UCSD-AML1 (cell line): ENCODE data around the gene ZSWIM3.
"Not testable (repeated sequence)": the region's sequence is repeated elsewhere in the genome, so short reads cannot be mapped to it uniquely, and the experiment has no call there.

Source experiments
- DNase-seq: peaks from one replicate; lab custom pipeline; 2025; ENCODE audit not compliant: unreplicated experiment; lab: John Stamatoyannopoulos, UW

The ZSWIM3 gene

DNA sequence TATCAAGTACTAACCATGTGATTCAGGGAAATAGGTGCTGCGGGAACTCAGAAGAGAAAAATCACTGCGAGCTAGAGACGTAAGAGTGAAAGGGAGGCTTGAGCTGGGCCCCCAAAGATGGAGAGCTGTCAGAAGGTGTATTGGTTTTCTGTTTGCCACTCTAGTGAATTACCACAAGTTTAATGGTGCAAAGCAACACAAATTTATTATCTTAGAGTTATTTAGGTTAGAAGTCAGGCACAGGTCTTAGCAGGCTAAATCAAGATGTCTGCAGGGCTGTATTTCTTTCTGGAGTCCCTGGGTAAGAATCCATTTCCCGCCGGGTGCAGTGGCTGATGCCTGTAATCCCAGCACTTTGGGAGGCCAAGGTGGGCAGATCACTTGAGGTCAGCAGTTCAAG lies 2.5 kb downstream of the ZSWIM3 start:
- DNase-seq, result no peak

DNA sequence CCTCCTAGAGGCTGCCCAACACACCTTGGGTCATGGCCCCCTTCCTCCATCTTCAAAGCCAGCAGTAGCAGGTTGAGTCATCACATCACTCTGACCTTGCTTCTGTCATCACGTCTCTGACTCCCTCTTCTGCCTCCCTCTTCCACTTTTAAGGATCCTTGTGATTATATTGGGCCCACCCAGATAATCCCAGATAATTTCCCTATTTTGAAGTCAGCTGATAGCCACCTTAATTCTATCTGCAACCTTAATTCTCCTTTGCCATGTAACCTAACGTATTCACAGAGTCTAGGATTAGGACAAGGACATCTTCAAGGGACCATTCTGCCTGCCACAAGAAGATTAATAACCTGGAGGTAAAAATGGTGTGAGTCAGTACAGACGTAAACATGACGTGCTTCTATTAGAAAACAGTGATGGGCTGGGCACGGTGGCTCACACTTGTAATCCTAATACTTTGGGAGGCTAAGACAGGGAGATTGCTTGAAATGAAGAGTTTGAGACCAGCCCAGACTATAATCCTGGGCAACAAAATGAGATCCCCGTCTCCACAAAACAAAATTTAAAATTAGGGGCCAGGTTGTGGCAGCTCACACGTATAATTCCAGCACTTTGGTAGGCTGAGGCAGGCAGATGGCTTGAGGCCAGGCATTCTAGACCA lies 3.3 kb downstream of the ZSWIM3 start:
- DNase-seq, result no peak

DNA sequence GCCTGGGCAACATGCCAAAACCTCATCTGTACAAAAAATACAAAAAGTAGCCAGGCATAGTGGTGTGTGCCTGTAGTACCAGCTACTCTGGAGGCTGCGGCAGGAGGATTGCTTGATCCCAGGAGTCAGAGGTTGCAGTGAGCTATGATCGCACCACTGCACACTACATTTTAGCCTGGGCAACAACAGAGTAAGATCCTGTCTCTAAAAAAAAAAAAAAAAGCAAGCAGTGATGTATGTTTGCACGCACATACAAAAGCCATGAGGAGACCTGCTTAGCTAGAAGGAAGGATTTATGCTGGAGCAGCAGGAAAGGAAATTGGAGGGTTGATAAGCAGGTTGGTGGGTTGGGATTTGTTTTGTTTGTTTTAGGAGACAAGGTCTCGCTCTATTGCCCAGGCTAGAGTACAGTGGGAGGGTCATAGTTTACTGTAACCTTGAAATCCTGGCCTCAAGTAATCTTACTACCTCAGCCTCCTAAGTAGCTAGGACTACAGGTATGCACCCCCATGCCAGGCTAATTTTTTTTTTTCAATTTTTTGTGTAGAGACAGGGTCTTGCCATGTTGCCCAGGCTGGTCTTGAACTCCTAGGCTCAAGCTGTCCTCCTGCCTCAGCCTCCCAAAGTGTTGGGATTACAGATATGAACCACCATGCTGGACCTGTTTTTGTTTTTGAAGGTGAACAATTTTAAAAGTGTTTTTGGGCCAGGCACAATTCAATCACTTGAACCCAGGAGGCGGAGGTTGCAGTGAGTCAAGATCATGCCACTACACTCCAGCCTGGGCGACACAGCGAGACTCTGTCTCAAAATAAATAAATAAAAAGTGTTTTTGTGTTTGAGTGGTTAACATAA lies 4.0 kb downstream of the ZSWIM3 start:
- no peak for DNase-seq

DNA sequence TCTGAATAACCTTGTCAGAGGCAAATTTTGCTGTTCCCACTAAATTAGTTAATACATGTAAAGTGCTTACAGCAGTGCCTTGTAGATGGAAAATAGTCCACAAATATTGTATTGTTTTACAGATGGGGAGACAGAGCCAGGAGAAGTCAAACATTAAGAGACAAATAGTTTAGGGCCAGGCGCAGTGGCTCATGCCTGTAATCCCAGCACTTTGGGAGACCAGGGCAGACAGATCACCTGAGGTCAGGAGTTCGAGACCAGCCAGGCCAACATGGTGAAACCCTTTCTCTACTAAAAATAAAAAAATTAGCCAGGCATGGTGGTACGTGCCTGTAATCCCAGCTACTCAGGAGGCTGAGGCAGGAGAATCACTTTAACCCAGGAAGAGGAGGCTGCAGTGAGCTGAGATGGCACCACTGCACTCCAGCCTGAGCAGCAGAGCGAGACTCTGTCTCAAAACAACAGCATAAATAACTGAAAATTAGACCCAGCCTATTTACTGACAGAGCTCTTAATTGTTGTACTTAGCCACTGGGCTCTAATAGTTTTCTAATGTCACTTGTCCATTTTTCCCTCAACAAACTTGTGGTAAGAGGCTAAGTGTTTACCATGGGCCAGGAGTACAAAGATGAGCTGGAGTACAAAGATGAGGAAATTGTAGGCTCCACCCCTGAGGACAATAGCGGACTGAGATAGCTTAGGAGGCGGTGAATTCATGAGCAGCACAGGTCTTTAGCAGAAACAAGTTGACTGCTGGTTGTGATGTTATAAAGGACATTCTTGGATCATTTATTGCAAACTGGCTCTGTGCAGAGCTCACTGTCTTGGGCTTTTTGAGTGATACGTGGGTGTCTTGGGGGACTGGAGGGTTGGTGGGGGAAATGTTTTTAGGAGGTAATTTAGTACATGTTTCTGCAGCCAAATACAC lies 6.4 kb downstream of the ZSWIM3 start:
- no peak for DNase-seq

DNA sequence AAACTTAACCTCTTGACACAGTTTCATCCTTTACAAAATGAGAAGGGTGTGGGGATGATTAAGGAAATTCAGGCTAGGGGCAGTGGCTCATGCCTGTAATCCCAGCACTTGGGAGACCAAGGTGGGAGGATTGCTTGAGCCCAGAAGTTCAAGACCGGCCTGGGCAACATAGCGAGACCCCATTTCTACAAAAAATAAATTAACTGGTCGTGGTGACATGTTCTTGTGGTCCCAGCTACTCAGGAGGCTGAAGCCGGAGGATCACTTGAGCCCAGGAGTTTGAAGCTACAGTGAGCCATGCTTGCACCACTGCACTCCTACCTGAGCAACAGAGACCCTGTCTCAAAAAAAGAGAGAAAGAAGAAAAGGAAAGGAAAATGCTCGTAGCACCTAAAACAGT lies 9.0 kb downstream of the ZSWIM3 start:
- no peak for DNase-seq

DNA sequence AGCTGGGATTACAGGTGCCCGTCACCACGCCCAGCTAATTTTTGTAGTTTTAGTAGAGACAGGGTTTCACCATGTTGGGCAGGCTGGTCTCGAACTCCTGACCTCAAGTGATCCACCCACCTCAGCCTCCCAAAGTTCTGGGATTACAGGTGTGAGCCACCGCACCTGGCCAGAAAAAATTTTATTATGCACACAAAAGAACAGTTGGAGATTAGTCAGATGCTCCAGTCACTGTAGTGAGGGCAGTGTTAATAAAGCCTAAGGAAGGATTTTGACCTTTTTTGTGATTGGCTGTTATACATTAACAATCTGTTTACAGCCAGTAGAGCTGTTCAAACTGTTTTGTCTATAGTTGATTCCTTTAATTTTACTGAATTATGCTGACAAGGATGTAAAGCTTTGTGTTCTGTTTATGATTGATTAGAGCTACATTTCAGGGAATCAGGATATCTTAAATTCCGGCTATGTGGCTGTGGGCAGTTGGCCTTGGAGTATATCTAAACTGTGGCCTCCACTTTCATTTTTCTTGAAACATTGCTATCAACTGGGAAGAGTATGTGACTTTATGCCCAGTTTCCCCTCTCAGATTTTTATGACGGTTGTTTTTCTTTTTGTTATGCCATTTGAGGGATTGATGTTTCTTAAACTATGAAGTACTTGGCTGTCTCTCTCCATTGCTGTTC lies 9.9 kb downstream of the ZSWIM3 start:
- DNase-seq, result no peak

DNA sequence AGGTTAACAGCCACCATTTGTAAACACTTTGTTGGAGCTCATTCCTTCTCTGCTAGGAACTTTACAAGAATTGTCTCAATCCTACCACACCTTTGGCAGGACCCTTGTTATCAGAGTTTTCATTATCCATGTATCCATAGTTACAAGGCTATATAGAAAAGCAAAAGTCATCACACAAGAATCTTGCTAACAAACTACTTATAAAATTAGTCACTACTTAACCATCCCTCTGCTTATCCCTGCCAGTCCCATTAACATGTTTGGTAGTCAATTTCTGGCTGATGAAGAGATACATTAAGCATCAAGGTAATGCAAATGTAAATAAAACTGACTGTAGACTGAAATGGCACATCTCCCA lies 10.4 kb downstream of the ZSWIM3 start:
- DNase-seq, result no peak

DNA sequence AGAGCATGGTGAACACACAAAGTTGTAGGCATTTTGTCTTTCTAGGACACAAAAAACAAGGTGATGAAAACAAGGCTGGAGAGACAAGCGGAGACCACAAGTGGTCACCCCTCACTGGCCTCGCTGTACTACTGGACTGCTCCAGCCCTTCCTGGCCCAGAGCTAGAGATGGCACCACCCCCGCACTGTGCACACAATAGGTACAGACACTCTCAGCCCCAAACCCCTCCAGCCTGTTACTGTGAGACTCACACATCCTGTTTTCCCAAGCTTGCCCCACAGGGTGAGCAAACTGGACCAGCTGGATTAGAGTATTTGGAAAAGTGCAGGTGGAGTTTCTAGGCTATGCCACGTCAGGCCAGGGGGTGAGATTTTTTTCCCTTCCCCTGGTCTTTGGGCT lies 15.2 kb downstream of the ZSWIM3 start:
- no peak for DNase-seq

DNA sequence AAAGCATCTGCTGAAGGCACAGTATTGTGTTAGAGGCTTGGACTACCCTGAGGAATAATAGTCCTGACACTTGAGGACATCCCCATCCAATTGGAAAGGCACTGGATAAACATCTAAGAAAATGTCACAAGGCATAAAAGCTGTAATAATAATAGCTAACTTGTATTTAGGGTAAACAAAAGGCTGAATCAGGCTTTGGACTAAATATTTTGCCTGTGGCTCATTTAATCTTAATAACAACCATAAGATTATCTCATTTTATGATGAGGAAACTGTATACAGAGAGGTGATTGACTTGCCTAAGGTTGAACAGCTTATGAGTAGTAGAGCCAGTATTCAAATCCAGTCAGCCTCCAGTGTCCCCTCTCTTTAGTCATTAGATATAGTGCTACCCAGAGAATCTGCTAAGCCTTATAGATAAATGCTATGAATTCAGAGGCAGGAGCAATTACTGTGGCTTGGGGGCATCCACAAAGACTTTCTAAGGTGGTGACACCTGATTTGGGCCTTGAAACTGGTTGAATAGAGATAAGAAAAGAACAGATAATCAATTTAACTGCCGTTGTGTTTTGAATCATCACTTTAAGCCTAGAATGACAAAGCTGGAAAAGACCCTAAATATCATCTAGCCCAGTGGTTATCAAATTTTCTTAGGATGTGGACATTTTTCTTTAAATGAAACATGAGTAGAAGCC lies 16.1 kb downstream of the ZSWIM3 start:
- no peak for DNase-seq

DNA sequence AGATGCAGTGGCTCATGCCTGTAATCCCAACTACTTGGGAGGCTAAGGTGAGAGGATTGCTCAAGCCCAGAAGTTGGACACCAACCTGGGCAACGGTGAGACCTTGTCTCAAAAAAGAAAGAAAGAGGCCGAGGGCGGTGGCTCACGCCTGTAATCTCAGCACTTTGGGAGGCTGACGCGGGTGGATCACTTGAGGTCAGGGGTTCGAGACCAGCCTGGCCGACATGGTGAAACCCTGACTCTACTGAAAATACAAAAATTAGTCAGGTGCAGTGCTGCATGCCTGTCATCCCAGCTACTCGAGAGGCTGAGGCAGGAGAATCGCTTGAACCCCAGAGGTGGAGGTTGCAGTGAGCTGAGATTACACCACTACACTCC lies 16.7 kb downstream of the ZSWIM3 start:
- not testable (repeated sequence) for DNase-seq

DNA sequence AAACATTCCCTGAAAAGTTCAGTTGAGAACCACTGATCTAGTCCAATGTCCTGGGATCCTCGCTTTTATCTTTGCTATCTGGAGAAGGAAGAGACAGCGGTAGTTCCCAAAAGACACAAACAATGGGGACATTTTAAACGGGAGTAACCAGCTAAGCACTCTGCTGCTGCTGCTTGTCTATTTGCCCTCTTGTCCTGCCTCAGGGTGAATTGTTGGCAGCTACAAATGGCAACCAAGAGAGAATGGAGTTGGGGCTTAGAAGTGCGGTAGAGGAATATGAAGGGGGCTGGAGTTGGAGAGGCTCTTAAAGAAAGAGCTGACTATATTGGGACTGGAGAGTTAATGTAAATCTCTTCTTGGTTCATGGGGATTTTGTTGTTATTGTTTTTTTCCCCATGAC lies 17.2 kb downstream of the ZSWIM3 start:
- DNase-seq, result no peak

DNA sequence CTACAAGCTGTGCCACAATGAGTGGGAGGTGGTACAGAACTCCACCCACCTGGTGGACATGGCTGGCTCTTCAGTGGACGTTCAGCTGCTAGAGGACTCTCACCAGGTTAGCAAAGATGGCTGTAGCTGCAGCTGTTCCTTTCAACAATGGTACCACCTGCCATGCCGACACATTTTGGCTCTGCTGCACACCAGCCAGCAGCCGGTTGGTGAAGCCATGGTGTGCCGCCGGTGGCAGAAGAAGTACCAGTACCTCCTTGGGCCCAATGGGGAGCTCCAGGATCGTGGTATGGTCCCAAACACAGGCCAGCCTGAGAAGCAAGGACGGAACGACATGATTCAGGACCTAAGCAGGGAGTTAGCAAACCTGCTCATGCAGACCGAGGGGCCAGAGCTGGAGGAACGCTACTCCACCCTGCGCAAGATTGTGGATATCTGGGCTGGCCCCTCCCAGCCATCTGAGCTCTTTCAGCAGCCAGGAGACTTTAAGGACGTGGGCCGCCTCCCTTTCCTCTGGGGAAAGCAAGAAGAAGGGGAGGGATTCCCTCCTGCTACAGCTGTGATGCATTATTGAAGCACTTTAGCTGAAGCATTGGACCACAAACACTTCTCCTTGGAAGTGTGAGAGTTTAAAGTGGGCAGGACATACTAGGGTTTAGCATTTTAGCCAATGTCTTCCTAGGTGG lies 20.8 kb downstream of the ZSWIM3 start:
- DNase-seq, result no peak

DNA sequence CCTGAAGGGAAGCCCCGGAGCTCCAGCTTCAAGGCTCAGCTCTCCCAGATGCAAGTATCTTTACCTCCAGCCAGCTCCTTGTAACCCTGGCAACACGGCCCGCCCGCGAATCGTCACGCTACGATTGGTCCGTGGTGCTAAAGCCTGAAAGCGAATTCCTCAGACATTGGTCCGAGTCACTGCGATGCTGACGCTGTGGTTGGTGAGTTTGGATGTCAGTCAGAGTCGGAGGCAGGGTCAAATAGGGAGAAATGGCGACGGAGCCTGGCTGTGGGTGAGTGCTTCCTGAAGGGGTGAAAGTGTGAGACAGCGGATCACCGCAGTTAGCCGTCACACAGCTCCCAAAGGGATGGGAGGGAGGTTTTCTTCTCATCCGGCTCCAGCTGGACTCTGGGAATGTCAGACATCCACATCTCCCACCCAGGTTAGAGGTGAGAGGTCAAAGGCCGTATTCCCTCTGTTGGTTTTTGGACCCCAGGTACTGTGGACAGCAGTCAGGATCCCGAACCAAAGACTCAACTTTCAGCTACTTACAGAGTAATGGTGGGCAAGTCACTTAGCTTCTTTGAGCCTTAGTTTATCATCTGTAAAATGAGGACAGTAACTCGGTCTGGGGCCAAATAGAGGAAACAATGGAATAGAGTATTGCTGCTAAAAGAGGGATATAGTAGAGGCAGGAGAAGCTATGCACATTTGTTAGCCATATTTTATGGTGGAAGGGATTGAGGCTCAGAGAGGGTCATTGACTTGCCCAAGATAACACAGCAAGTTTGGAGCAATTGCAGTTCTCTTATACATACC lies 23.8 kb downstream of the ZSWIM3 start, which contains the start of gene ZSWIM1:
TSS of gene ZSWIM1 (plus strand) at position 240 of the 801 bp plus-strand sequence. CDS start 1,366 bp downstream, outside the sequence.
- DNase-seq, result peak; percentile 99

DNA sequence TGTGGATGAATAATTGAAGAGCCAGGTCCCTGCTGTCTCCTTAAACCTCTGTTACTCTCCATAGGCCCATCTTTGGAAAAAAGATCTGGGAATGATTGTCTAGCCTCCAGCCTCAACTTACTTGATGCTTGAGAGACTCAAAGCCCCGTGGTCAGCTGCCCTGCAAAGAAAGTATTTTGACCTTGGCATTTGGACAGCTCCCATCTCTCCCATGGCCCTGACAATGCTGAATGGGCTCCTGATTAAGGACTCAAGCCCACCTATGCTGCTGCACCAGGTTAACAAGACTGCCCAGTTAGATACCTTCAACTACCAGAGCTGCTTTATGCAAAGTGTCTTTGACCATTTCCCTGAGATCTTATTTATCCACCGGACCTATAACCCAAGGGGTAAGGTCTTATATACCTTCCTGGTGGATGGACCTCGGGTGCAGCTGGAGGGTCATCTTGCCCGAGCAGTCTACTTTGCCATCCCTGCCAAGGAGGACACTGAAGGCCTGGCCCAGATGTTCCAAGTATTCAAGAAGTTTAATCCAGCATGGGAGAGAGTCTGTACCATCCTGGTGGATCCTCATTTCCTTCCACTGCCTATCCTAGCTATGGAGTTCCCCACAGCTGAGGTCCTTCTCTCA lies 25.2 kb downstream of the ZSWIM3 start:
- DNase-seq, result no peak

DNA sequence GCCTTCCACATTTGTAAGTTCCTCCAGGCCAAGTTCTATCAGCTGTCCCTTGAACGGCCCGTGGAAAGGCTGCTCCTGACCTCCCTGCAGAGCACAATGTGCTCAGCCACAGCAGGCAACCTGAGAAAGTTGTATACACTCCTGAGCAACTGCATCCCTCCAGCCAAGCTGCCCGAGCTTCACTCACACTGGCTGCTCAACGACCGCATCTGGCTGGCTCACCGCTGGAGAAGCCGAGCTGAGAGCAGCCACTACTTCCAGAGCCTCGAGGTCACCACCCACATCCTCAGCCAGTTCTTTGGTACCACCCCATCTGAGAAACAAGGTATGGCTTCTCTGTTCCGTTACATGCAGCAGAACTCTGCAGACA lies 25.7 kb downstream of the ZSWIM3 start:
- DNase-seq, result no peak

DNA sequence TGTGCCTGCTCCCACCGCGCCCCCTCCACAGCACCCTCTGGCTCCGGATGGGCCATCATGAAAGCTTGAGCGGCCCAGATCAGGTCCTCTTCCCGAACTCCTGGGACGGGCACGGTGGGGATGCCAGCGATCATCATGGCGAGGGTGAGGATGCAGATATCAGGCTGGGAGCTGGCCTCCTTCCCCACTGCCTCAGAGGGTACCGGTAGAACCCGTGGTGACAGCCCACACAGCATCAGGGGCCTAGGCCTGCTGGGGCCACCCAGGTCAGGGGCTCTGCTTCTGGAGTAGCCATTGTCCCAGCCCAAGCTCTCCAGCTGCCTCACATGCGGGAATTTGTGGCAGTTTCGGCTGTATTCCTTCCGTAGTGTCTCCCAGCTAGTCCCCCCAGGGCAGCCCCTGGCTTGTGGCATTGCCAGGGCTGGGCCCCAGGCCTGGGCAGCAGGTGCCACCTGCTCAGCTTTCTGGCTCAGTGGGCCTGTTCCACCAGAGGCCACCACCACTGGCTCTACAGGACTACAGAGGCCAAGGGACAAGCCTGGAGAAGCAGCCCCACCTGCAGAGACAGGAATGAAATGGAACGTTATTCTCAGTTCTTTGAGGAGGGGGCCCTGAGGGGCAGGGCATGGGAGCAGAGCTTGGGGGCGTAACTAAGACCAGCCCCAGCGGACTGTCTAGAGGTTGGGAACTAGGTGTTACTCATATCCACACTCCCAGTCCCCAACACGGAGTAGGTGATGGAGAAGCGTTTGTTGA lies 29.4 kb downstream of the ZSWIM3 start:
- DNase-seq, result no peak

DNA sequence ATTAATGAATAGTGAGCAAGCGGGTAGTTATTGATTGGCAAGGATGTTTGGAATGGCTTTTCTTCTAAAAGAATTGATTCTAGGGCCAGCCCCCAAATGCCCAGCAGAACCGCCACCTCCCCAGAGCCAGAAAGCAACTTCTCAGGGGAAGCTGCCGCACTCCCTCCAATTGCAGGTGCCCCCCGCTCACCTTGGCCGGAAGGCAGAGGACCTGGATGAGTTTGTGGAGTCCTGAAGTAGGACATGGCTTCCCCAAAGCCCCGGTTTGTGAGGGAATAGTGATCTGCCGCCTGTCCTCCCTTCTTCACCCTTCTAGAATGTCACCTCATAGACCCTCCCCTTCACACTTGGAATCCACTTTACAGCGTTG lies 29.9 kb downstream of the ZSWIM3 start, which contains the start of gene SPATA25:
TSS of gene SPATA25 (minus strand) at position 277 of the 370 bp plus-strand sequence. CDS start at position 245, 32 bp downstream.
- DNase-seq, result no peak

DNA sequence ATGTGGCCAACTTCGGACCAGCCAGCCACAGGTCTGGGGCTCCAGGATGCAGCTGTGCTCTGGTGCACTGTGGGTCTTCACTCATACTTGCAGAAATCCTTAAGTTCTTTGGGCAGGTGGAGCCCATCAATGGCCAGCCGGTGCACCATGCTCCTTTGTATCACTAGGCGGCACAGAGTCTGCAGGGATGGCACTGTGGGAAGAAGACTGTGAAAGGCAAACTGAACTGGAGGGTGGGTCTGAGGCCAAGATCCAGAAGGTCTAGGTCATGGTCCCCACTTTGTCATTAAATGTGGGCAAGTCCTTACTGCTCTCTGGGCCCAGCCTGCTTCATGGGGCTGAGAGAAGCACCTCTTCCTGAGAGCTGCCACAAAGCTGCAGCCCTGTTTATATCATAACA lies 31.3 kb downstream of the ZSWIM3 start:
- no peak for DNase-seq
